GM23338 (cell line): ENCODE measurements around the gene PARP9. TPM values are rescaled to one million over a fixed set of nuclear protein-coding genes. Genes with fewer than 3 reads are reported as not detected.

Source experiments
- ATAC-seq: fragments of 200-7000 bp; cut with Tn5 transposase; 3 replicates; pipeline ENCODE4 v1.9.1; 2020
- DNase-seq: peaks from one replicate; pipeline ENCODE4 v3.0.0-alpha.2; 2015; ENCODE audit warnings: low spot score
- H2AFZ ChIP-seq: fragments of 200-600 bp; sonication (generic); 2 replicates; pipeline ENCODE4 v1.8.0; 2016; ENCODE audit warnings: antibody characterized with exemption, mild to moderate bottlenecking, moderate library complexity
- H3F3A ChIP-seq: fragments of 200-600 bp; sonication (generic); replicated peaks from 2 replicates; pipeline ENCODE4 v1.8.0; 2017; ENCODE audit warnings: antibody characterized with exemption, mixed run types, low read depth
- H3K27ac ChIP-seq: fragments of 200-600 bp; sonication (generic); 2 replicates; pipeline ENCODE4 v1.6.1; 2016; ENCODE audit warnings: low read depth
- H3K27me3 ChIP-seq: fragments of 200-600 bp; sonication (generic); 2 replicates; pipeline ENCODE4 v1.8.0; 2016; ENCODE audit warnings: mild to moderate bottlenecking, mixed run types, moderate library complexity; ENCODE audit not compliant: insufficient read depth
- H3K36me3 ChIP-seq: fragments of 200-600 bp; sonication (generic); 2 replicates; pipeline ENCODE4 v1.8.0; 2016; ENCODE audit warnings: mild to moderate bottlenecking; ENCODE audit not compliant: insufficient read depth
- H3K4me1 ChIP-seq: fragments of 200-600 bp; sonication (generic); 2 replicates; pipeline ENCODE4 v1.8.0; 2016; ENCODE audit warnings: mild to moderate bottlenecking, moderate library complexity; ENCODE audit not compliant: insufficient read depth
- H3K4me2 ChIP-seq: fragments of 200-600 bp; sonication (generic); 2 replicates; pipeline ENCODE4 v1.7.1; 2017; ENCODE audit warnings: mixed run types
- H3K4me3 ChIP-seq: fragments of 200-600 bp; sonication (generic); 2 replicates; pipeline ENCODE4 v1.6.1; 2016; ENCODE audit warnings: mixed run types
- H3K79me2 ChIP-seq: fragments of 200-600 bp; sonication (generic); replicated peaks from 2 replicates; pipeline ENCODE4 v1.8.0; 2017; ENCODE audit warnings: mild to moderate bottlenecking; ENCODE audit not compliant: insufficient read depth
- H3K9me2 ChIP-seq: fragments of 200-600 bp; sonication (generic); 2 replicates; pipeline ENCODE4 v1.8.0; 2017; ENCODE audit not compliant: insufficient read depth
- H4K20me1 ChIP-seq: fragments of 200-600 bp; sonication (generic); replicated peaks from 2 replicates; pipeline ENCODE4 v1.8.0; 2017; ENCODE audit warnings: mild to moderate bottlenecking; ENCODE audit not compliant: insufficient read depth
- H3K27ac Mint-ChIP-seq: 2 replicates; pipeline ENCODE4 v1.8.0; 2020; ENCODE audit warnings: inconsistent platforms, mild to moderate bottlenecking, moderate library complexity, mixed read lengths
- H3K27me3 Mint-ChIP-seq: 3 replicates; pipeline ENCODE4 v1.8.0; 2022; ENCODE audit warnings: low read depth, mild to moderate bottlenecking, moderate library complexity, mixed read lengths, inconsistent platforms; ENCODE audit not compliant: insufficient read depth, poor library complexity
- H3K36me3 Mint-ChIP-seq: 3 replicates; pipeline ENCODE4 v1.8.0; 2021; ENCODE audit warnings: low read depth, mild to moderate bottlenecking, inconsistent platforms, moderate library complexity, mixed read lengths
- H3K4me1 Mint-ChIP-seq: 3 replicates; pipeline ENCODE4 v1.8.0; 2020; ENCODE audit warnings: mild to moderate bottlenecking, inconsistent platforms, mixed read lengths
- H3K4me3 Mint-ChIP-seq: 3 replicates; pipeline ENCODE4 v1.8.0; 2021; ENCODE audit warnings: moderate library complexity, mild to moderate bottlenecking, inconsistent platforms, mixed read lengths
- H3K9me3 Mint-ChIP-seq: 3 replicates; pipeline ENCODE4 v1.8.0; 2020; ENCODE audit warnings: moderate library complexity, mild to moderate bottlenecking, inconsistent platforms, mixed read lengths
- CTCF ChIP-seq, 2 experiments: fragments of 200-600 bp in 1 of 2; sonication (generic) in 1 of 2; conservative IDR thresholded peaks; 2 replicates each; pipeline versions ENCODE4 v1.5.1 to v1.6.1; 2016 to 2017; ENCODE audit warnings: antibody characterized with exemption in 2 of 2, low read depth in 2 of 2, mild to moderate bottlenecking in 2 of 2, moderate library complexity in 1 of 2
- EZH2 ChIP-seq: fragments of 200-600 bp; sonication (generic); IDR thresholded peaks from one replicate; pipeline ENCODE4 v1.8.0; 2017; ENCODE audit warnings: antibody characterized with exemption, mild to moderate bottlenecking, low read depth; ENCODE audit not compliant: unreplicated experiment
- NANOG ChIP-seq: IDR thresholded peaks from 2 replicates; pipeline ENCODE4 v1.6.1; 2016; ENCODE audit warnings: antibody characterized with exemption, borderline replicate concordance
- STAT1 ChIP-seq: IDR thresholded peaks from one replicate; pipeline ENCODE4 v1.6.1; 2016; ENCODE audit warnings: antibody characterized with exemption; ENCODE audit not compliant: unreplicated experiment
- ZNF331 ChIP-seq: fragments of 250-450 bp; sonication (Bioruptor Pico); IDR thresholded peaks from 2 replicates; pipeline ENCODE4 v1.5.0; 2020; ENCODE audit warnings: low read depth, mild to moderate bottlenecking, moderate library complexity
- polyA plus RNA-seq: library from polyadenylated mRNA; unstranded; fragments of >200 nt; fragmentation: Nextera tagmentation; extraction: Ambion mirVana; gene quantifications from 2 replicates; pipeline ENCODE4 v1.2.1, GENCODE V29; 2016
- total RNA-seq: library from RNA; depleted of rRNA; stranded (reverse); fragments of >200 nt; shearing (Covaris generic); gene quantifications from 2 replicates; pipeline ENCODE4 v1.2.3, GENCODE V29; 2014

PARP9 gene
- total and polyA plus RNA-seq, 2 experiments from 2014 or later: 1.8 to 2.2 TPM

- peaks cover 7% of the 10 kb centered on the region for H3K27me3 Mint-ChIP-seq
Measured at GRCh38 chr3:122580470-122580869, 16.4 kb upstream of the PARP9 start.

DNA sequence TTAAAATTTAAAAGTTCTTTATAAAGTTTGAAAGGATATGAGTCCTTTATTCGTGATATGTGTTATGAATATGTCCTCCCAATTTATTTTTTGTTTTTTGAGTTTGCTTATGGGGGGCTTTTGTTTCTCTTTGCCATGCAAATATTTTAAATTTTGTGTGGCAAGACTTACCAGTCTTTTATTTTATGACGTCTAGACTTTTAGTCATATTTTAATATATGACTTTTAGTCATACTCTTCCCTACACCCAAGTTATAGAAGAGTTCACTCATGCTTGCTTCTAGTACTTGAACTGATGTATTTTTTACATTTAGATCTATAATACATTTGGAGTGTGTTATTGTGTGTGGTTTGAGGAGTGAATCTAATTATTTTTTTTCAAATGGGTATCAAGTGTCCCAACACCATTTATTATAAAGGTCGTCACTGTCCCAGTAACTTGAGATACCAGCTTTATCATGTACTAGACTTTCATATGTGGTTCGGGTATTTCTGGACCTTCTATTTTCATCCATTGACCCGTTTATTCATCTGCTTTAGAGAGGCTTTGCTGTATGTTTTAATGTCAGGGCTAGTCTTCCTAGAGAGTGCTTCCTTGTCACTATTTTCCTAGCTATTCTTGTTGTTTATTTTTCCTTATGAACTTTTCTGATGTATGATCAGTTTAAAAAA is 14.1 kb upstream of the PARP9 start:
- Mint-ChIP-seq H3K36me3 (peaks cover 16% of the 10 kb centered on the region), H3K27ac (no peak overlapping the region), H3K4me3 (peak overlapping the region; percentile 81; the same call in 2 of the 3 replicates), H3K27me3 (peaks cover 7% of the 10 kb centered on the region), H3K4me1 (peaks cover 17% of the 10 kb centered on the region; the same call in 2 of the 3 replicates), H3K9me3 (peaks cover 20% of the 10 kb centered on the region)
- H3K27ac ChIP-seq: no peak overlapping the region
- peak overlapping the region; percentile 78 for H3K4me2 ChIP-seq
- TF ChIP-seq STAT1: no peak
- ATAC-seq (no peak), DNase-seq (no peak)
- H2AFZ ChIP-seq: peak overlapping the region; percentile 92
- peak overlapping the region; percentile 58 for H3K4me3 ChIP-seq
- peaks cover 25% of the 10 kb centered on the region for H3K27me3 ChIP-seq
- H3F3A ChIP-seq: no peaks in the 10 kb centered on the region
- H3K4me1 ChIP-seq: peaks cover 4% of the 10 kb centered on the region; the same call in 1 of the 2 replicates
- H3K79me2 ChIP-seq: no peaks in the 10 kb centered on the region
- 0 out of 2 replicates have a peak, but pooled peaks cover 2% of the 10 kb centered on the region for H3K9me2 ChIP-seq
- H4K20me1 ChIP-seq: no peaks in the 10 kb centered on the region
- no peaks in the 10 kb centered on the region for H3K36me3 ChIP-seq

More at GRCh38 chr3:122580470-122580869, 16.4 kb upstream of the PARP9 start:
- DNase-seq (no peak), ATAC-seq (no peak)
- H3K4me1 Mint-ChIP-seq: peaks cover 17% of the 10 kb centered on the region; the same call in 2 of the 3 replicates
- Histone ChIP-seq H3K36me3 (no peaks in the 10 kb centered on the region), H3K4me2 (no peak overlapping the region), H3K4me1 (peaks cover 4% of the 10 kb centered on the region; the same call in 1 of the 2 replicates), H3K27me3 (peaks cover 25% of the 10 kb centered on the region), H4K20me1 (no peaks in the 10 kb centered on the region), H3K4me3 (no peak overlapping the region), H3K9me2 (peaks cover 2% of the 10 kb centered on the region; the same call in 1 of the 2 replicates), H2AFZ (no peak overlapping the region), H3F3A (no peaks in the 10 kb centered on the region), H3K79me2 (no peaks in the 10 kb centered on the region), H3K27ac (no peak overlapping the region)
- peaks cover 20% of the 10 kb centered on the region for H3K36me3 Mint-ChIP-seq
- TF ChIP-seq EZH2 (no peak), ZNF331 (no peak)
- no peak overlapping the region for H3K4me3 Mint-ChIP-seq
- peaks cover 31% of the 10 kb centered on the region for H3K9me3 Mint-ChIP-seq
- H3K27ac Mint-ChIP-seq: no peak overlapping the region

- Histone ChIP-seq H3K9me2 (0 out of 2 replicates have a peak, but pooled peaks cover 2% of the 10 kb centered on the region), H3K79me2 (no peaks in the 10 kb centered on the region), H3F3A (no peaks in the 10 kb centered on the region), H2AFZ (peak within 1 kb of the TSS; percentile 92), H3K4me2 (peak within 1 kb of the TSS; percentile 78), H3K4me1 (peaks cover 4% of the 10 kb centered on the region; the same call in 1 of the 2 replicates), H4K20me1 (no peaks in the 10 kb centered on the region), H3K27ac (no peak within 1 kb of the TSS), H3K27me3 (peaks cover 25% of the 10 kb centered on the region), H3K4me3 (peak within 1 kb of the TSS; percentile 58), H3K36me3 (no peaks in the 10 kb centered on the region)
- Mint-ChIP-seq H3K27ac (no peak within 1 kb of the TSS), H3K9me3 (peaks cover 14% of the 10 kb centered on the region), H3K36me3 (peaks cover 13% of the 10 kb centered on the region), H3K27me3 (peaks cover 7% of the 10 kb centered on the region), H3K4me3 (peak within 1 kb of the TSS; percentile 81), H3K4me1 (peaks cover 21% of the 10 kb centered on the region)
- peak; percentile 77 for DNase-seq
- peak; percentile 81 for ATAC-seq
- TF ChIP-seq EZH2 (peak; percentile 42), NANOG (no peak), CTCF (conservative IDR thresholded peaks at IDR 0.05; ENCODE audit: low read depth in 2 of 2) (0 out of 4 replicates have a peak, but pooled peaks of 1 of the 2 experiments have one; percentile 15)
Measured at GRCh38 chr3:122577409-122578031, 13.4 kb upstream of the PARP9 start, which contains the start of gene PARP15. TSS of gene PARP15 (plus strand) at chr3:122577650. CDS start at chr3:122577668, 18 bp downstream.
